WTC11 (cell line): ENCODE measurements around the gene PFKFB3. TPM values are rescaled to one million over a fixed set of nuclear protein-coding genes. Genes with fewer than 3 reads are reported as not detected.

Source experiments
- ATAC-seq: fragments of 200-7000 bp; cut with Tn5 transposase; 2 replicates; pipeline ENCODE4 v1.10.0; 2021; ENCODE audit warnings: mild to moderate bottlenecking, moderate library complexity
- CTCF ChIA-PET: fragments of 300-600 bp; sonication (Branson Sonifier 250); formaldehyde crosslinking; loops from one replicate; lab custom pipeline; 2021; ENCODE audit warnings: antibody characterized with exemption; lab: Charles Lee
- POLR2A ChIA-PET: fragments of 350-600 bp; sonication (Branson Sonifier 250); formaldehyde crosslinking; loops from one replicate; lab custom pipeline; 2021; ENCODE audit warnings: antibody characterized with exemption; lab: Charles Lee
- DNase-seq: peaks from one replicate; pipeline ENCODE4 v3.0.0; 2021; ENCODE audit warnings: low spot score
- H3K27ac Mint-ChIP-seq: 2 replicates; pipeline ENCODE4 v1.8.0; 2021; ENCODE audit warnings: mixed read lengths
- H3K27me3 Mint-ChIP-seq: 2 replicates; pipeline ENCODE4 v1.8.0; 2021; ENCODE audit warnings: low read depth, mild to moderate bottlenecking, moderate library complexity, mixed read lengths
- H3K36me3 Mint-ChIP-seq: 2 replicates; pipeline ENCODE4 v1.8.0; 2021; ENCODE audit warnings: mixed read lengths
- H3K4me1 Mint-ChIP-seq: 2 replicates; pipeline ENCODE4 v1.8.0; 2022; ENCODE audit warnings: mixed read lengths
- H3K4me3 Mint-ChIP-seq: 2 replicates; pipeline ENCODE4 v1.8.0; 2021; ENCODE audit warnings: mild to moderate bottlenecking, moderate library complexity, mixed read lengths
- H3K9me3 Mint-ChIP-seq: 2 replicates; pipeline ENCODE4 v1.8.0; 2021; ENCODE audit warnings: mixed read lengths
- ATF6 ChIP-seq: sonication (generic); formaldehyde crosslinking; IDR thresholded peaks from 2 replicates; pipeline ENCODE4 v1.8.1; 2023; ENCODE audit warnings: mild to moderate bottlenecking, missing genetic modification reagents
- CTCF ChIP-seq: fragments of 200-600 bp; IDR thresholded peaks from 2 replicates; pipeline ENCODE4 v1.8.0; 2022; ENCODE audit warnings: antibody characterized with exemption
- ELF4 ChIP-seq: sonication (generic); formaldehyde crosslinking; IDR thresholded peaks from 2 replicates; pipeline ENCODE4 v1.8.1; 2022; ENCODE audit warnings: low read depth, mild to moderate bottlenecking, moderate library complexity, missing genetic modification reagents
- ESRRA ChIP-seq: sonication (generic); formaldehyde crosslinking; IDR thresholded peaks from 2 replicates; pipeline ENCODE4 v1.8.1; 2022; ENCODE audit warnings: mild to moderate bottlenecking, missing genetic modification reagents, borderline replicate concordance
- FOXP1 ChIP-seq: sonication (generic); formaldehyde crosslinking; IDR thresholded peaks from 2 replicates; pipeline ENCODE4 v1.8.0; 2022; ENCODE audit warnings: missing genetic modification reagents, mild to moderate bottlenecking, moderate library complexity, borderline replicate concordance
- FOXP4 ChIP-seq: sonication (generic); formaldehyde crosslinking; IDR thresholded peaks from 2 replicates; pipeline ENCODE4 v1.8.0; 2022; ENCODE audit warnings: mild to moderate bottlenecking, missing genetic modification reagents
- IRF1 ChIP-seq: sonication (generic); formaldehyde crosslinking; IDR thresholded peaks from 2 replicates; pipeline ENCODE4 v1.8.0; 2023; ENCODE audit warnings: missing genetic modification reagents
- JAZF1 ChIP-seq: fragments of 250-450 bp; sonication (Bioruptor Pico); IDR thresholded peaks from 2 replicates; pipeline ENCODE4 v1.9.0; 2021; ENCODE audit warnings: moderate library complexity, mild to moderate bottlenecking, inconsistent platforms
- JUN ChIP-seq: sonication (generic); formaldehyde crosslinking; IDR thresholded peaks from 2 replicates; pipeline ENCODE4 v1.8.0; 2023; ENCODE audit warnings: mild to moderate bottlenecking, missing genetic modification reagents
- KAT7 ChIP-seq: sonication (generic); formaldehyde crosslinking; IDR thresholded peaks from 2 replicates; pipeline ENCODE4 v1.8.1; 2023; ENCODE audit warnings: missing genetic modification reagents, mild to moderate bottlenecking, borderline replicate concordance
- NFE2L1 ChIP-seq: sonication (generic); formaldehyde crosslinking; IDR thresholded peaks from 2 replicates; pipeline ENCODE4 v1.8.1; 2023; ENCODE audit warnings: missing genetic modification reagents
- OVOL2 ChIP-seq: fragments of 250-450 bp; sonication (Bioruptor Pico); IDR thresholded peaks from 2 replicates; pipeline ENCODE4 v1.9.0; 2021; ENCODE audit warnings: mild to moderate bottlenecking, borderline replicate concordance
- PRDM15 ChIP-seq: sonication (generic); formaldehyde crosslinking; IDR thresholded peaks from 2 replicates; pipeline ENCODE4 v1.8.0; 2022; ENCODE audit warnings: missing genetic modification reagents
- TEAD4 ChIP-seq: sonication (generic); formaldehyde crosslinking; IDR thresholded peaks from 2 replicates; pipeline ENCODE4 v1.8.0; 2022; ENCODE audit warnings: mild to moderate bottlenecking, missing genetic modification reagents
- ZNF138 ChIP-seq: sonication (generic); formaldehyde crosslinking; conservative IDR thresholded peaks from 2 replicates; pipeline ENCODE4 v1.8.1; 2022; ENCODE audit warnings: mild to moderate bottlenecking, moderate library complexity, missing genetic modification reagents
- ZNF263 ChIP-seq: sonication (generic); formaldehyde crosslinking; IDR thresholded peaks from 2 replicates; pipeline ENCODE4 v1.8.1; 2022; ENCODE audit warnings: low read depth, mild to moderate bottlenecking, moderate library complexity, missing genetic modification reagents
- ZNF425 ChIP-seq: fragments of 250-450 bp; sonication (Bioruptor Pico); conservative IDR thresholded peaks from 2 replicates; pipeline ENCODE4 v1.9.0; 2021; ENCODE audit warnings: mild to moderate bottlenecking
- ZNF512 ChIP-seq: sonication (generic); formaldehyde crosslinking; IDR thresholded peaks from 2 replicates; pipeline ENCODE4 v1.8.1; 2022; ENCODE audit warnings: missing genetic modification reagents, borderline replicate concordance
- total RNA-seq: library from RNA; stranded (reverse); gene quantifications from 3 replicates; pipeline ENCODE4 v1.2.3, GENCODE V29; 2021

The PFKFB3 gene
- total RNA-seq, 1 experiment from 2014 or later = 30.6 TPM

- TF ChIP-seq ELF4 (CRISPR knock-in tag) = no peak
- no peak for TF ChIP-seq ZNF138 (CRISPR knock-in tag)
- no peak for TF ChIP-seq TEAD4 (CRISPR knock-in tag)
- TF ChIP-seq FOXP1 (CRISPR knock-in tag) = no peak
- no peak for TF ChIP-seq FOXP4
- no peak for TF ChIP-seq JAZF1
- TF ChIP-seq ZNF263 (CRISPR knock-in tag) = no peak
- no peak for TF ChIP-seq JUN (CRISPR knock-in tag)
- TF ChIP-seq ESRRA (CRISPR knock-in tag) = no peak
- TF ChIP-seq ZNF425 = no peak
- TF ChIP-seq ATF6 (CRISPR knock-in tag) = no peak
- no peak for TF ChIP-seq KAT7
- no peak for TF ChIP-seq OVOL2 (CRISPR knock-in tag)
- H3K9me3 Mint-ChIP-seq = no peaks in the 10 kb centered on the region
- CTCF ChIA-PET = interaction anchor here (2.5 kb wide), 1 partner anchor 128 kb away, joined by 9 read pairs; no protein-coding TSS in a partner anchor
Measured at GRCh38 chr10:6273351-6273750, 70.6 kb downstream of the PFKFB3 start.

GRCh38 chr10:6274040-6274439 lies 71.3 kb downstream of the PFKFB3 start:
- DNase-seq = no peak
- POLR2A ChIA-PET = interaction anchor here (0.7 kb wide), 1 partner anchor 200 kb away, joined by 3 read pairs; no protein-coding TSS in a partner anchor
- TF ChIP-seq IRF1 (no peak), CTCF (no peak), ZNF512 (no peak), PRDM15 (CRISPR knock-in tag) (no peak), NFE2L1 (CRISPR knock-in tag) (no peak)
- Mint-ChIP-seq H3K4me3 (no peak overlapping the region), H3K27me3 (no peaks in the 10 kb centered on the region), H3K4me1 (peaks cover 13% of the 10 kb centered on the region), H3K27ac (no peak overlapping the region), H3K9me3 (no peaks in the 10 kb centered on the region), H3K36me3 (peaks cover 3% of the 10 kb centered on the region)
- no peak for ATAC-seq
- CTCF ChIA-PET = interaction anchor here (2.5 kb wide), 1 partner anchor 127 kb away, joined by 9 read pairs; no protein-coding TSS in a partner anchor

More at GRCh38 chr10:6273351-6273750, 70.6 kb downstream of the PFKFB3 start:
- DNase-seq (no peak), ATAC-seq (no peak)
- peaks cover 7% of the 10 kb centered on the region; the same call in 1 of the 2 replicates for H3K4me1 Mint-ChIP-seq
- POLR2A ChIA-PET = interaction anchor here (0.7 kb wide), 1 partner anchor 1379 kb away, joined by 3 read pairs; no protein-coding TSS in a partner anchor
- no peak overlapping the region for H3K4me3 Mint-ChIP-seq
- H3K36me3 Mint-ChIP-seq = peaks cover 3% of the 10 kb centered on the region
- H3K27ac Mint-ChIP-seq = no peak overlapping the region
- no peaks in the 10 kb centered on the region for H3K27me3 Mint-ChIP-seq
